Progenitor cell of endocrine pancreas (in vitro differentiated cells): Measurements from ENCODE around the gene RUSF1. TPM values are rescaled to one million over a fixed set of nuclear protein-coding genes. Genes with fewer than 3 reads are reported as not detected.
"Not testable (repeated sequence)": the region's sequence is repeated elsewhere in the genome, so short reads cannot be mapped to it uniquely, and the experiment has no call there.

ENCODE experiments used
- DNase-seq: peaks from one replicate; pipeline ENCODE4 v3.0.0; 2021; ENCODE audit warnings: low spot score; ENCODE audit not compliant: unreplicated experiment
- H3K27ac Mint-ChIP-seq: 2 replicates; pipeline ENCODE4 v1.8.0; 2021; ENCODE audit warnings: mild to moderate bottlenecking, moderate library complexity, mixed read lengths
- H3K27me3 Mint-ChIP-seq: 2 replicates; pipeline ENCODE4 v1.8.0; 2021; ENCODE audit warnings: mixed read lengths
- H3K36me3 Mint-ChIP-seq: 2 replicates; pipeline ENCODE4 v1.8.0; 2022; ENCODE audit warnings: mixed read lengths; ENCODE audit not compliant: insufficient read depth
- H3K4me1 Mint-ChIP-seq: 2 replicates; pipeline ENCODE4 v1.8.0; 2021; ENCODE audit warnings: low read depth, mixed read lengths
- H3K4me3 Mint-ChIP-seq: 2 replicates; pipeline ENCODE4 v1.8.0; 2021; ENCODE audit warnings: low read depth, mild to moderate bottlenecking, moderate library complexity, mixed read lengths
- H3K9me3 Mint-ChIP-seq: 2 replicates; pipeline ENCODE4 v1.8.0; 2021; ENCODE audit warnings: low read depth, mixed read lengths
- total RNA-seq: library from RNA; stranded (reverse); gene quantifications from 2 replicates; pipeline ENCODE4 v1.2.1, GENCODE V29; 2021
- TF ChIP-seq, protein P1 (sequence below): fragments of 200-600 bp; sonication (generic); IDR thresholded peaks from one replicate; pipeline ENCODE4 v1.5.0; 2021; ENCODE audit warnings: antibody characterized with exemption, mild to moderate bottlenecking; ENCODE audit not compliant: unreplicated experiment

RUSF1 gene
- total RNA-seq, 1 donor from 2014 or later = 65.1 TPM

DNA sequence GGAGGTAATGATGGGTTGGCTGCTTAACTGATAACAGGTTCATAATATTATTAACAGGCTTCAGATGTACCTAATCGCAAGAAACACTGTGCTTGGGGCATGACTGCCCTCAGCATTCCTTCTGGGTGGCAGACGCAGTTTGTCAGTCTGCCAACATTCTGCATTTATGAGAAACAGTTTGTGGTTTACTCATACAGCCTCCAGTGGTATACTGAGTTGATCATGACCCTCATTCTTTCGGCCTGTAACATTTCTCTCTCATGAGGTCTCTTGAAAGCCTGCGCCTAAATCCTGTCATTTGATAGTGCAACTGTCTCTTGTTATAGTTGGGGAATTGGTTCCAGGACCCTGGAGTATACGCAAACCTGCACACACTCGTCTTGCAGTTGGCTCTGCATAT lies 4.9 kb upstream of the RUSF1 start:
- Mint-ChIP-seq H3K27ac (no peak overlapping the region), H3K36me3 (no peaks in the 10 kb centered on the region)
- DNase-seq = no peak

DNA sequence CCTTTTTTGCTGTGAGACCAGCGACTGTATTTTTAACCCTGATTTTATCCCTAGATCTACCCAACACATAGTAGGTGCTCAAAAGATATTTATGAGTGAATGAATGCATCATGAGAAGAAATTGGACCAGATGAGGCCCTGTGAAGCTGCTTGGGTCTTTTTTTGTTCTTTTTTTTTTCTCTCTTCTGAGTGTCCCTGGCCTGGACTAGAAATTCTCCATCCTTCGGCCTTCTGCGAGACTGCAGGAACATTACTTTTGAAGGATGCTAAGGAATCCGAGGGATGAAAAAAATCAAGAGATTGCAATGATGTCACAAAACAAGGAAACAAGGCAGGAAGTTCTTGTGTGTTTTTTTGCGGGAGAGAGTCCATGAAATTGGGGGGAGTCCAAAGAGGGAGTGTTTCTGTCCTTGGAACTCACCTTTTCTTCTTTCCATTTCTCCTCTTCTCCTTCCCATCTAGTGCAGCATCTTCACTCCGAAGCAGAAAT lies 560 bp upstream of the RUSF1 start:
- H3K27me3 Mint-ChIP-seq = peaks cover 13% of the 10 kb centered on the region

More for the DNA sequence above, 4.9 kb upstream of the RUSF1 start:
- peaks cover 7% of the 10 kb centered on the region for H3K9me3 Mint-ChIP-seq
- TF ChIP-seq, protein P1, sequence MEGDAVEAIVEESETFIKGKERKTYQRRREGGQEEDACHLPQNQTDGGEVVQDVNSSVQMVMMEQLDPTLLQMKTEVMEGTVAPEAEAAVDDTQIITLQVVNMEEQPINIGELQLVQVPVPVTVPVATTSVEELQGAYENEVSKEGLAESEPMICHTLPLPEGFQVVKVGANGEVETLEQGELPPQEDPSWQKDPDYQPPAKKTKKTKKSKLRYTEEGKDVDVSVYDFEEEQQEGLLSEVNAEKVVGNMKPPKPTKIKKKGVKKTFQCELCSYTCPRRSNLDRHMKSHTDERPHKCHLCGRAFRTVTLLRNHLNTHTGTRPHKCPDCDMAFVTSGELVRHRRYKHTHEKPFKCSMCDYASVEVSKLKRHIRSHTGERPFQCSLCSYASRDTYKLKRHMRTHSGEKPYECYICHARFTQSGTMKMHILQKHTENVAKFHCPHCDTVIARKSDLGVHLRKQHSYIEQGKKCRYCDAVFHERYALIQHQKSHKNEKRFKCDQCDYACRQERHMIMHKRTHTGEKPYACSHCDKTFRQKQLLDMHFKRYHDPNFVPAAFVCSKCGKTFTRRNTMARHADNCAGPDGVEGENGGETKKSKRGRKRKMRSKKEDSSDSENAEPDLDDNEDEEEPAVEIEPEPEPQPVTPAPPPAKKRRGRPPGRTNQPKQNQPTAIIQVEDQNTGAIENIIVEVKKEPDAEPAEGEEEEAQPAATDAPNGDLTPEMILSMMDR = no peak
- peaks cover 10% of the 10 kb centered on the region for H3K4me1 Mint-ChIP-seq
- H3K4me3 Mint-ChIP-seq = no peak overlapping the region
- peaks cover 13% of the 10 kb centered on the region for H3K27me3 Mint-ChIP-seq

DNA sequence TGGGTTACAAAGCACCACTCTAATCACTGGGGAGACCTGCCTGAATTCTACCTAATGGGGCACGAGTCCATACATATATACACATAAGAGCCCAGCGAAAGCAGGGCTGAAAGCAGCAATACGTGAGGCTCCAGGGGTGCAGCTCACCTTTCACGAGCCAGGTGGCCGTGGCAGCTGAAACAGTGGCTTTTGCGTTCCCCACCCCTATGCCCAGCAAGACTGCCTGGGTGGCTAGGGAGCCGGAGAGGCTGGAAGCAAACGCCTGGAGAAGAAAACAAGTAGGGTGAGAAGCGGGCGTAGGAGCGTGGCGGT lies 618 bp downstream of the RUSF1 start:
- Mint-ChIP-seq H3K36me3 (no peaks in the 10 kb centered on the region), H3K27me3 (peaks cover 5% of the 10 kb centered on the region), H3K4me1 (peaks cover 21% of the 10 kb centered on the region), H3K27ac (peak overlapping the region; percentile 98), H3K4me3 (peak overlapping the region; percentile 93), H3K9me3 (no peaks in the 10 kb centered on the region)
- no peak for DNase-seq
- TF ChIP-seq, protein P1 = no peak

More for the DNA sequence above, 560 bp upstream of the RUSF1 start:
- no peak for DNase-seq
- H3K27ac Mint-ChIP-seq = peak overlapping the region; percentile 98
- no peaks in the 10 kb centered on the region for H3K36me3 Mint-ChIP-seq
- H3K4me3 Mint-ChIP-seq = peak overlapping the region; percentile 93
- no peaks in the 10 kb centered on the region for H3K9me3 Mint-ChIP-seq
- H3K4me1 Mint-ChIP-seq = peaks cover 21% of the 10 kb centered on the region
- TF ChIP-seq, protein P1 = no peak

DNA sequence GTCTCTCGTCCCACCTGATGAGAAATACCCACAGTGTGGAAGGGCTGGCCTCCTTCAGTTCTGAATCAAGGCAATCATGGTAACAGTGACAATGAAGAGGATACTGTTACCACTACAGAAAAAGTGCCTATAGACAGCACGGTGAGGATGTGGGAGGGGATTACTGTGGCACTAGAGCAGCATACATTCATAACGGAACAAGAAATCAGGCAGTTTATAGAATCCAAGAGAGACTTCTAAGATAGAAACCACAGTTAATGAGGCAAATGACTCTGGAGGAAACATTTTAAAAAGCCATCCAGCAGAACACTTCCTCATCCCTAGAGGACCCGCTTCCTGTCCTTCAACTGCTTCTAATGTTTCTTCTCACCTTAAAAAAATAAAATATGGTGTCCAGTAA lies 2.7 kb downstream of the RUSF1 start:
- no peak for DNase-seq
- Mint-ChIP-seq H3K9me3 (no peaks in the 10 kb centered on the region), H3K36me3 (no peaks in the 10 kb centered on the region), H3K4me3 (no peak overlapping the region), H3K27ac (no peak overlapping the region), H3K4me1 (peaks cover 21% of the 10 kb centered on the region), H3K27me3 (no peaks in the 10 kb centered on the region)
- TF ChIP-seq, protein P1 = no peak

DNA sequence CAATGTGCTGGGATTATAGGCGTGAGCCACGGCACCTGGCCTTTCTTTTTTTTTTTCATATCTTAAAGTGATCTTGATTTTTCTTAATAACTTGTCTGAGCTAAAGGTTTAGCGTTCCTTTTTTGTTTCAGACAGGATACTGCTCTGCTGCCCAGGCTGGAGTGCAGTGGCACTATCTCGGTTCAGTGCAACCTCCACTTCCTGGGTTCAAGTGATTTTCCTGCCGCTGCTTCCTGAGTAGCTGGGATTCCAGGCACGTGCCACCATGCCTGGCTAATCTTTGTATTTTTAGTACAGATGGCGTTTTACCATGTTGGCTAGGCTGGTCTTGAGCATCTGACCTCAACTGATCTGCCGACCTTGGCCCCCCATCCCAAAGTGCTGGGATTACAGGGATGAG lies 4.0 kb downstream of the RUSF1 start:
- no peaks in the 10 kb centered on the region for H3K9me3 Mint-ChIP-seq
- TF ChIP-seq, protein P1 = no peak
- H3K4me1 Mint-ChIP-seq = peaks cover 19% of the 10 kb centered on the region
- H3K36me3 Mint-ChIP-seq = peaks cover 1% of the 10 kb centered on the region
- DNase-seq = no peak
- H3K27me3 Mint-ChIP-seq = no peaks in the 10 kb centered on the region
- H3K27ac Mint-ChIP-seq = peak overlapping the region; percentile 20
- no peak overlapping the region for H3K4me3 Mint-ChIP-seq

GRCh38 chr16:31503555-31503954 lies 4.6 kb downstream of the RUSF1 start:
- H3K27ac Mint-ChIP-seq = not testable (repeated sequence)

More at GRCh38 chr16:31503555-31503954, 4.6 kb downstream of the RUSF1 start:
- not testable (repeated sequence) for DNase-seq, H3K27me3 Mint-ChIP-seq, H3K9me3 Mint-ChIP-seq, H3K4me3 Mint-ChIP-seq, H3K36me3 Mint-ChIP-seq
- H3K4me1 Mint-ChIP-seq = peaks cover 13% of the 10 kb centered on the region
